ENCODE measurements around the gene DCTN2.
A peak's percentile ranks its signal among the peaks of the same experiment; 100 is the strongest.

The DCTN2 gene

DNA sequence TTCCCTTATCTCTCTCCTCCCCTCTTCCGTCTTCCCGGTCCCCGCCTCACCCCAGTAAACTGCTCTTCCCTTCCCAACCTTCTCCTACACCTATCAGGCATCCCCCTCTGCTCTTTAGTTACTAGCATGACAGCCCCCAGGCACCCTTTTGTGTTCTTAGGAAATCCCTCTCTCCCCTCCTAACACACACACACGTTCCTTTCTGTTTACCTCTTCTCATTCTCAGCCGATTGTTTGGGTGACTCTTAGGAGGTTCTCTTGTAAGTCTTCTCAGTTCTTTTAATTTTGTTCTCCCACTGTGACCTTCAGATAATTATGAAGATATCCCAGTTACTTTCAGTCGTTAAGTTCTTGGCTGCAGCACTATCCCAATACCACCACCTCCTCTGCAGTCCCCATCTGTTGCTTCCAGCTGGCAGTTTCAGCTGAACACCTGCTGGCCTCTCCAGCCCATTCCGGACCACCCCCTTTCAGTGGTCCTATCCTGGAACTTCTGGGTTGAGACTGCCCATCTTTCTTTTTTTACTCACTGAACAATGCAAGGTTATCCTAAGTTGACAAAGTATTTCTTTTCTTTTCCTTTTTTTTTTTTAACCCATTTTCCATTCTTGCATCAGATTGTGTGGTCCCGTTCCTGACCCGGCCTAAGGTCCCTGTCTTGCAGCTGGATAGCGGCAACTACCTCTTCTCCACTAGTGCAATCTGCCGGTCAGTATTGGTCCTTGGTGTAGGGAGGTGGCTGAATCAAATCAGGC, 58.4 kb downstream of the DCTN2 start:
- DNase-seq (ENCODE audit: low read depth in 2 of 2): no peak

DNA sequence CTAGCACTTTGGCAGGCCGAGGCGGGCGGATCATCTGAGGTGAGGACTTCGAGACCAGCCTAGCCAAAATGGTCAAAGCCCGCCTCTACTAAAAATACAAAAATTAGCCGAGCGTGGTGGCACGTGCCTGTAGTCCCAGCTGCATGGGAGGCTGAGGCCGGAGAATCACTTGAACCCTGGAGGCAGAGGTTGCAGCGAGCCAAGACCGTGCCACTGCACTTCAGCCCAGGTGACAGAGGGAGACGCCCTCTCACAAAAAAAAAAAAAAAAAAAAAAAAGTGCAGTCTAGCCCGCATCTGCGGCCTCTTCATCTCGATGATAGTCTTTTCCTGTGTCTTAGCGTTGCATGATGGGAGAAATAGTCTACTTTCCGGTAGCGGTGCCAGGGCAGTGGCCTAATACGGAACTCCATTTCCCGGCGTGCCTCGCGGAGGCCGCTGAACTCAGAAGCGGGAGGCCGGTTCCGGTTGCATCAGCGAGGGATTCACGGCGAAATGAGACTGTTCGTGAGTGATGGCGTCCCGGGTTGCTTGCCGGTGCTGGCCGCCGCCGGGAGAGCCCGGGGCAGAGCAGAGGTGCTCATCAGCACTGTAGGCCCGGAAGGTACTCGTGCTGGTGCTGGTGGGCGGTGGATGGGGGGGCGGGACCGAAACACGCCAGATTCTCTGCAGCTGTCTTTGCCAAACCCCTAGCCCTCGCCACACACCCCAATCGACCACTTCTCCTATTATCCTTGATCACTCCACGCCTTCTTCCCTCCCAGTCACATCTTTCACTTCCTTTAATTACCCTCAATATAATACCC, 59.2 kb downstream of the DCTN2 start, which contains the start of gene MARS1:
Gene MARS1 (plus strand): TSS at position 472 of the 805 bp plus-strand sequence. CDS start 23 bp downstream, at position 495.
- peak; percentile 71 to 79 for DNase-seq (ENCODE audit: low read depth in 2 of 2)

DNA sequence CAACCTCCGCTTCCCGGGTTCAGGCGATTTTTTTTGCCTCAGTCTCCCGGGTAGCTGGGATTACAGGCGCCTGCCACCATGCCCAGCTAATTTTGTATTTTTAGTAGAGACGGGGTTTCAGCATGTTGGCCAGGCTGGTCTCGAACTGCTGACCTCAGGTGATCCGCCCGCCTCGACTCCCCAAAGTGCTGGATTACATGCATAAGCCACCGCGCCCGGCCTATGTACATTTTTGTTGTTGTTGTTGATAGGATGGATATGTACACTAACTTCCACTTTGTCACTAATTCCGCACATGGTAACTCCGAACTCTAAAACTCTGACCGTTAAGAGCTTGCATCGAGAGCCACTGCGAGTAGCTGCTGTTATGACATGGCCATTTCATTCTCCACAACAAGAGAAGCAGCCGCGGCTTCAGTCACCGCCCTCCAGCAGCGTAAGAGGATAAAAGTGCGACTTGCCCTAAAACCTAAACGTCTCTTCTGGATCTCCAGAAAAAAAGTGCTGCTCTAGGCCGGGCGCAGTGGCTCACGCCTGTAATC, 59.9 kb downstream of the DCTN2 start:
- no peak for DNase-seq (ENCODE audit: low read depth in 2 of 2)

DNA sequence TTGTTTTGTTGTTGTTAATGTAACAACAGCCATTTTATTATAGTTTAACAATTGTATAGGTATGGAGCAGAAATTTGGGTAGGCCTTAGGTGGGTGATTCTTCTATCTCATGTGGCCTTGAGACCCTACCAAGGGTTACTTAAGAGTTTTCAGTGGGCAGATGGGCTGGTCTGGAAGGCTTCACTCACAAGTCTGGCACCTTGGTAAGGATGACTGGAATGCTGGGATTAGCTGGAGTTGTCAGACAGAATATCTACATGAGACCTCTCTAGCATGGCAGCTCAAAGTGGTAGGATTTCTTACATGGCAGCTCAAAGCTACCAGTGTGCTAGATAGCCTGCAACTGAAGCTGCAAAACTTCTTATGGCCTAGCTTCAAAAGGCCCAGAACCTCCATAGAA, 61.3 kb downstream of the DCTN2 start:
- no peak for DNase-seq (ENCODE audit: low read depth in 2 of 2)

DNA sequence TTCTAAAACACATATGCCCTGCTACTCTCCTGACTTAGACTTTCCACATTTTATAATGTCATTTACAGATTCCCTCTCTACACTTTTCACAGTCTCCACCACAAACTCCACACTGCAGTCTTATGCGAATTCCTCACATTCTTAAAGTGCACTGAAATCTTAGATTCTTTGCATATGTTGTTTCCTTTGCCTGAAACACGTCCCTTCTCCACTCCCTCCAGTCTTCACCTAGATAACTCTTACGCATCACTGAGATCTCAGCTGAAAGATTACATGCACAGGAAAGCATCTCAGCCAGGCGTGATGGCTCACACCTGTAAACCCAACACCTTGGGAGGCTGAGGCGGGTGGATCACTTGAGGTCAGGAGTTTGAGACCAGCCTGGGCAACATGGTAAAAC, 63.5 kb downstream of the DCTN2 start:
- no peak for DNase-seq (ENCODE audit: low read depth in 2 of 2)

DNA sequence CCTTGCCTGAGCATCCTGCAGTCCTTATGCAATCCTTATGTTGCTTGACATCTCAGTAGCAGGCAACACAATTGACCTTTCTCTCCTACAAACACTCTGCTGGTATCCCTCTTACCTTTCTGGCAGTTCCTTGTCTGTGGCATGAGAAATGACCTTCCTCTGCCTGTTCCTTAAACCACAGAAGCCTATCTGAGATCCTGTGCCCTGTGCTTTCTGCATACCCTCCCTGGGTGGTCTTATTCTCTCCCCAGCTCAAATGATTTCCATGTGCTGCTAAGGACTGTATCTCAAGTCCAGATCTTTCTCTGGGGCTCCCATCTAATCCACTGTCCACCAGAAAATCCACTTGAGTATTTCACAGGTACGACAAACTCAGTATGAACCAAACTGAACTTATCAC, 65.3 kb downstream of the DCTN2 start:
- no peak for DNase-seq (ENCODE audit: low read depth in 2 of 2)

All from stimulated activated CD4-positive, alpha-beta T cell treated with anti-CD3 and anti-CD28 coated beads, Interleukin-1b, Interleukin-23, amount 100 ng/mL, for 1 hour (primary cell).